ENCODE measurements around the gene ALMS1. TPM values are rescaled to one million over a fixed set of nuclear protein-coding genes. Genes with fewer than 3 reads are reported as not detected.
"Not testable (repeated sequence)": the region's sequence is repeated elsewhere in the genome, so short reads cannot be mapped to it uniquely, and the experiment has no call there.

ALMS1 gene
- total and polyA plus RNA-seq, 9 donors, result 12.8 to 53.4 (median 46.9) TPM

- Histone ChIP-seq H3K4me3 (no peak overlapping the region), H3K4me1 (ENCODE audit: insufficient read depth) (no peaks in the 10 kb centered on the region), H3K27me3 (no peaks in the 10 kb centered on the region), H3K27ac (no peak overlapping the region), H3K36me3 (no peaks in the 10 kb centered on the region), H3K9me3 (no peaks in the 10 kb centered on the region)
- no peak for TF ChIP-seq EP300 (IDR thresholded peaks at IDR 0.05)
- no peak for TF ChIP-seq POLR2A (IDR thresholded peaks at IDR 0.05)
- TF ChIP-seq CTCF (IDR thresholded peaks at IDR 0.05), result no peak
- intact Hi-C loops (cut with DNase I), result no loop called here
- no peak for DNase-seq
- 90 to 100% (median 94%) methylated on average over 1 of the region's 1 CpG for WGBS, 3 donors
Observed at GRCh38 chr2:73468376-73468775, 82.7 kb downstream of the ALMS1 start.

GRCh38 chr2:73483874-73484273 lies 98.2 kb downstream of the ALMS1 start:
- H3K9me3 ChIP-seq; H3K27me3 ChIP-seq; H3K27ac ChIP-seq; intact Hi-C loops (cut with DNase I); H3K4me1 ChIP-seq (ENCODE audit: insufficient read depth); H3K4me3 ChIP-seq; H3K36me3 ChIP-seq; DNase-seq: not testable (repeated sequence)
- WGBS, 3 donors, result no CpG with 5 or more reads among the region's 1 CpG

GRCh38 chr2:73487112-73487657 lies 101.5 kb downstream of the ALMS1 start:
- Histone ChIP-seq H3K4me3 (no peak overlapping the region), H3K9me3 (no peaks in the 10 kb centered on the region), H3K27me3 (no peaks in the 10 kb centered on the region), H3K36me3 (no peaks in the 10 kb centered on the region), H3K4me1 (ENCODE audit: insufficient read depth) (no peaks in the 10 kb centered on the region), H3K27ac (no peak overlapping the region)
- intact Hi-C loops (cut with DNase I), result no loop called here
- TF ChIP-seq EP300 (IDR thresholded peaks at IDR 0.05) (no peak), POLR2A (IDR thresholded peaks at IDR 0.05) (no peak), CTCF (IDR thresholded peaks at IDR 0.05) (no peak)
- no peak for DNase-seq
- 97 to 98% (median 98%) methylated on average over 8 of the region's 8 CpGs for WGBS, 3 donors

- no peaks in the 10 kb centered on the region for H3K36me3 ChIP-seq
- intact Hi-C loops (cut with DNase I), result no loop called here
- no peak for TF ChIP-seq POLR2A (IDR thresholded peaks at IDR 0.05)
- no peak for TF ChIP-seq EP300 (IDR thresholded peaks at IDR 0.05)
- TF ChIP-seq CTCF (IDR thresholded peaks at IDR 0.05), result no peak
- no peak overlapping the region for H3K27ac ChIP-seq
- DNase-seq, result no peak
- H3K9me3 ChIP-seq, result no peaks in the 10 kb centered on the region
- WGBS, 3 donors, result 97 to 98% (median 98%) methylated on average over 7 of the region's 7 CpGs
- H3K27me3 ChIP-seq, result no peaks in the 10 kb centered on the region
- no peak overlapping the region for H3K4me3 ChIP-seq
- H3K4me1 ChIP-seq (ENCODE audit: insufficient read depth), result no peaks in the 10 kb centered on the region
Observed at GRCh38 chr2:73488079-73488478, 102.4 kb downstream of the ALMS1 start.

GRCh38 chr2:73489053-73489452 lies 103.4 kb downstream of the ALMS1 start:
- no peaks in the 10 kb centered on the region for H3K36me3 ChIP-seq
- intact Hi-C loops (cut with DNase I), result no loop called here
- DNase-seq, result no peak

More at GRCh38 chr2:73489053-73489452, 103.4 kb downstream of the ALMS1 start:
- H3K27me3 ChIP-seq, result no peaks in the 10 kb centered on the region
- H3K4me3 ChIP-seq, result no peak overlapping the region
- H3K27ac ChIP-seq, result no peak overlapping the region
- no peaks in the 10 kb centered on the region for H3K4me1 ChIP-seq (ENCODE audit: insufficient read depth)
- TF ChIP-seq EP300 (IDR thresholded peaks at IDR 0.05), result no peak
- TF ChIP-seq CTCF (IDR thresholded peaks at IDR 0.05), result no peak
- TF ChIP-seq POLR2A (IDR thresholded peaks at IDR 0.05), result no peak
- H3K9me3 ChIP-seq, result no peaks in the 10 kb centered on the region

Measured in ovary (tissue), 9 donors.